Breast epithelium (tissue), 3 donors: Measurements from ENCODE around the gene CMSS1.

Experiments used
- POLR2A ChIP-seq: fragments of 450-650 bp; IDR thresholded peaks from one replicate; pipeline ENCODE4 v1.6.1; 2016; ENCODE audit warnings: antibody characterized with exemption, mild to moderate bottlenecking, moderate library complexity
- TF ChIP-seq, protein P1 (sequence below), 3 donors: fragments of 450-650 bp; IDR thresholded peaks; one replicate each; pipeline ENCODE4 v1.5.1; 2016 to 2017; ENCODE audit warnings: antibody characterized with exemption in 3 of 3, mild to moderate bottlenecking in 3 of 3, moderate library complexity in 3 of 3

- no peak for TF ChIP-seq POLR2A
- TF ChIP-seq, protein P1, sequence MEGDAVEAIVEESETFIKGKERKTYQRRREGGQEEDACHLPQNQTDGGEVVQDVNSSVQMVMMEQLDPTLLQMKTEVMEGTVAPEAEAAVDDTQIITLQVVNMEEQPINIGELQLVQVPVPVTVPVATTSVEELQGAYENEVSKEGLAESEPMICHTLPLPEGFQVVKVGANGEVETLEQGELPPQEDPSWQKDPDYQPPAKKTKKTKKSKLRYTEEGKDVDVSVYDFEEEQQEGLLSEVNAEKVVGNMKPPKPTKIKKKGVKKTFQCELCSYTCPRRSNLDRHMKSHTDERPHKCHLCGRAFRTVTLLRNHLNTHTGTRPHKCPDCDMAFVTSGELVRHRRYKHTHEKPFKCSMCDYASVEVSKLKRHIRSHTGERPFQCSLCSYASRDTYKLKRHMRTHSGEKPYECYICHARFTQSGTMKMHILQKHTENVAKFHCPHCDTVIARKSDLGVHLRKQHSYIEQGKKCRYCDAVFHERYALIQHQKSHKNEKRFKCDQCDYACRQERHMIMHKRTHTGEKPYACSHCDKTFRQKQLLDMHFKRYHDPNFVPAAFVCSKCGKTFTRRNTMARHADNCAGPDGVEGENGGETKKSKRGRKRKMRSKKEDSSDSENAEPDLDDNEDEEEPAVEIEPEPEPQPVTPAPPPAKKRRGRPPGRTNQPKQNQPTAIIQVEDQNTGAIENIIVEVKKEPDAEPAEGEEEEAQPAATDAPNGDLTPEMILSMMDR (IDR thresholded peaks at IDR 0.05), result no peak
These were observed 251.8 kb downstream of the CMSS1 start for GRCh38 chr3:100069472-100069871.
